ENCODE results near the gene EML5.

DNA sequence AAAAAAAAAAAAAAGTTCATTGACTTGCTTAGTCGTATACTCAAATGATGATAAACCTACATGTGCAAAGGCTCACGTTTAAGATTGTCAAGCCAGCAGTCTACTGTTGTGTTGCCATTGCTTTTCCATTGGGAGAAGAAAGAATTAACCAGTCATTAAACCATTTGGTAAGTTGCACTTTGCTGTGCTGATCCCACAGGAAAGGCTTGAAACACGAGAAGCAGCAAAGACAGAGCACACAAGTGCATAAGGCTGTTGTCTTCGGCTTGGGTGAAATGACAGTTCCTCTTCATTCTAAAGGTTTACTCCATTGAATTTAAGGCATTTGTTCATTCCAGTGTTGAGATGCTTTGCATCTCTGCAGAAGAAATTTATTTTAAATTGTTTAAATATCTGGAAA lies 179.8 kb downstream of the EML5 start:
- TF ChIP-seq, protein P1, sequence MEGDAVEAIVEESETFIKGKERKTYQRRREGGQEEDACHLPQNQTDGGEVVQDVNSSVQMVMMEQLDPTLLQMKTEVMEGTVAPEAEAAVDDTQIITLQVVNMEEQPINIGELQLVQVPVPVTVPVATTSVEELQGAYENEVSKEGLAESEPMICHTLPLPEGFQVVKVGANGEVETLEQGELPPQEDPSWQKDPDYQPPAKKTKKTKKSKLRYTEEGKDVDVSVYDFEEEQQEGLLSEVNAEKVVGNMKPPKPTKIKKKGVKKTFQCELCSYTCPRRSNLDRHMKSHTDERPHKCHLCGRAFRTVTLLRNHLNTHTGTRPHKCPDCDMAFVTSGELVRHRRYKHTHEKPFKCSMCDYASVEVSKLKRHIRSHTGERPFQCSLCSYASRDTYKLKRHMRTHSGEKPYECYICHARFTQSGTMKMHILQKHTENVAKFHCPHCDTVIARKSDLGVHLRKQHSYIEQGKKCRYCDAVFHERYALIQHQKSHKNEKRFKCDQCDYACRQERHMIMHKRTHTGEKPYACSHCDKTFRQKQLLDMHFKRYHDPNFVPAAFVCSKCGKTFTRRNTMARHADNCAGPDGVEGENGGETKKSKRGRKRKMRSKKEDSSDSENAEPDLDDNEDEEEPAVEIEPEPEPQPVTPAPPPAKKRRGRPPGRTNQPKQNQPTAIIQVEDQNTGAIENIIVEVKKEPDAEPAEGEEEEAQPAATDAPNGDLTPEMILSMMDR (IDR thresholded peaks at IDR 0.05), result no peak
- TF ChIP-seq POLR2A (IDR thresholded peaks at IDR 0.05), result no peak
